ENCODE measurements around the gene PDZRN4.

DNA sequence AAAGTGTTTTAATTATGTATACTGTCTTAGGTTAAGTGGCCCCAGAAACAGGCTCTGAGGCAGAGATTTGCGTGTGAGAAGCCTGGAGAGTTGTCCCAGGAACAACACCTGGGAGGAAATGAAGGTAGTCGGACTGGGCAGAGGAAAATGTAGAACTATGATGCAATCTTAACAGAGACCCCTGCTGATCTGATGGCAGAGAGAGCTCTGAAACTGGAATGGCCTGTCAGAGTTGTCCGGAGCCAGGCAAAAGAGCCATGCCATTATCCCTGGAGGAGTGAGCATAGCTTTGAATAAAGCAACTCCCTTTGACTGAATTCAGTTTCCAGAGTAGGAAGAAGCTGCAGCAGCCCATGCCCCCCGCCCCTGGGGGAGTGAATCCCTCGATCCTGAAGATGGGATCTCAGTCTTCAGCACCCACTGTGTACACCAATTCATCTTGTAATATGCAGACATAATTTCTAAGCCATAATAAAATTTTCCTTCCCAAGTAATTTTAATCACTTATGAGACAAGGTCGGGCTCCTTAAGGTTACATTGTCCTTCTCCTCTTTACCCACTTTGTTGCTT, 264.8 kb downstream of the PDZRN4 start:
- no peak for TF ChIP-seq CTCF (IDR thresholded peaks at IDR 0.05)
- no peak for TF ChIP-seq POLR2A (IDR thresholded peaks at IDR 0.05)

All from ovary (tissue), 3 donors.